Neural progenitor cell (in vitro differentiated cells): ENCODE measurements around the gene NPHP1. TPM values are rescaled to one million over a fixed set of nuclear protein-coding genes. Genes with fewer than 3 reads are reported as not detected.
"Not testable (repeated sequence)": the region's sequence is repeated elsewhere in the genome, so short reads cannot be mapped to it uniquely, and the experiment has no call there.

Source experiments
- DNase-seq: peaks from one replicate; pipeline ENCODE4 v3.0.0-alpha.2; 2016; ENCODE audit warnings: low spot score
- H2AFZ ChIP-seq: fragments of 200-600 bp; sonication (generic); replicated peaks from 2 replicates; pipeline ENCODE4 v1.6.1; 2016; ENCODE audit warnings: antibody characterized with exemption
- H3F3A ChIP-seq: fragments of 200-600 bp; sonication (generic); 2 replicates; pipeline ENCODE4 v1.6.1; 2016; ENCODE audit warnings: antibody characterized with exemption, low read depth
- H3K27ac ChIP-seq: fragments of 200-600 bp; sonication (generic); 2 replicates; pipeline ENCODE4 v1.5.1; 2016; ENCODE audit warnings: mild to moderate bottlenecking
- H3K27me3 ChIP-seq: fragments of 200-600 bp; sonication (generic); 2 replicates; pipeline ENCODE4 v1.6.1; 2016; ENCODE audit warnings: mild to moderate bottlenecking, moderate library complexity
- H3K36me3 ChIP-seq: fragments of 200-600 bp; sonication (generic); 2 replicates; pipeline ENCODE4 v1.5.1; 2016
- H3K4me1 ChIP-seq: fragments of 200-600 bp; sonication (generic); 2 replicates; pipeline ENCODE4 v1.6.1; 2016; ENCODE audit warnings: mixed run types
- H3K4me2 ChIP-seq: fragments of 200-600 bp; sonication (generic); 2 replicates; pipeline ENCODE4 v1.6.1; 2016
- H3K4me3 ChIP-seq: fragments of 200-600 bp; sonication (generic); 2 replicates; pipeline ENCODE4 v1.5.1; 2016
- H3K79me2 ChIP-seq: fragments of 200-600 bp; sonication (generic); 2 replicates; pipeline ENCODE4 v1.6.1; 2016; ENCODE audit warnings: low read depth
- H3K9ac ChIP-seq: fragments of 200-600 bp; sonication (generic); 2 replicates; pipeline ENCODE4 v1.6.1; 2016
- H3K9me3 ChIP-seq: fragments of 200-600 bp; sonication (generic); 2 replicates; pipeline ENCODE4 v1.5.1; 2016; ENCODE audit warnings: low read depth
- H4K20me1 ChIP-seq: fragments of 200-600 bp; sonication (generic); 2 replicates; pipeline ENCODE4 v1.6.1; 2016; ENCODE audit warnings: low read depth
- H3K27ac Mint-ChIP-seq: 3 replicates; pipeline ENCODE4 v1.8.0; 2021; ENCODE audit warnings: mixed read lengths
- H3K27me3 Mint-ChIP-seq: 2 replicates; pipeline ENCODE4 v1.8.0; 2022; ENCODE audit warnings: low read depth, mild to moderate bottlenecking, inconsistent platforms, moderate library complexity, mixed read lengths; ENCODE audit not compliant: insufficient read depth
- H3K36me3 Mint-ChIP-seq: 3 replicates; pipeline ENCODE4 v1.8.0; 2021; ENCODE audit warnings: mixed read lengths
- H3K4me1 Mint-ChIP-seq: 3 replicates; pipeline ENCODE4 v1.8.0; 2021; ENCODE audit warnings: mixed read lengths
- H3K4me3 Mint-ChIP-seq: 3 replicates; pipeline ENCODE4 v1.8.0; 2021; ENCODE audit warnings: mild to moderate bottlenecking, moderate library complexity, mixed read lengths
- H3K9me3 Mint-ChIP-seq: 3 replicates; pipeline ENCODE4 v1.8.0; 2020; ENCODE audit warnings: mixed read lengths
- EZH2 ChIP-seq: fragments of 200-600 bp; sonication (generic); IDR thresholded peaks from 2 replicates; pipeline ENCODE4 v1.6.1; 2017; ENCODE audit warnings: antibody characterized with exemption, mild to moderate bottlenecking, moderate library complexity
- EZH2phosphoT487 ChIP-seq: fragments of 200-600 bp; sonication (generic); IDR thresholded peaks from 2 replicates; pipeline ENCODE4 v1.6.1; 2017; ENCODE audit warnings: antibody characterized with exemption
- total RNA-seq: library from RNA; depleted of rRNA; stranded (reverse); fragments of >200 nt; gene quantifications from 2 replicates; pipeline ENCODE4 v1.2.3, GENCODE V29; 2015; ENCODE audit warnings: low replicate concordance
- TF ChIP-seq, protein P1 (sequence below): fragments of 200-600 bp; sonication (generic); IDR thresholded peaks from 2 replicates; pipeline ENCODE4 v1.5.1; 2017; ENCODE audit warnings: antibody characterized with exemption, mild to moderate bottlenecking

The NPHP1 gene
- total RNA-seq, 1 donor from 2014 or later = 8.1 TPM

DNA sequence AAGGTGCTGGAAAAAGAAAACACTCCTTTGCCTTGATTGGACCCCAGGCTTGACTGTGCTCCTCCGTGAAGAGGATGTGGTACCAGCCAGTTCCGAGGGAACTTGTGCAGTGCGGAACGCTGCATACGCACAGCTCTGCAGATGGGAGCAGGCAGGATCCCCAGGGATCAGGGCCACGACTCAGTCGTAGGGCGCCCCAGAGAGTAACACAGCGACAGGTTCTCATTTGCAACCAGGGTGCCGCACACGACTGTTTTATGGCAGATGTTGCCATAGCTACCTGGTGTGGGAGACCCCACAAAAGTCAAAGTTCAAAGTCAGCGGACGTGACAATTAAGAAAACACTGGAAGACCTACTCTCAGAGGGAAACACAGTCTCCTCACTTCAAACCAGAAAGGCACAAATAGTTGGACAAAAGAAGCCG, 90.0 kb downstream of the NPHP1 start:
- Histone ChIP-seq H3K4me1 (no peaks in the 10 kb centered on the region), H2AFZ (peak overlapping the region; percentile 68), H3K79me2 (no peaks in the 10 kb centered on the region), H3K27me3 (peaks cover 60% of the 10 kb centered on the region), H3K36me3 (no peaks in the 10 kb centered on the region), H4K20me1 (no peaks in the 10 kb centered on the region), H3F3A (no peaks in the 10 kb centered on the region), H3K4me2 (peak overlapping the region; percentile 91), H3K9ac (no peak overlapping the region), H3K9me3 (no peaks in the 10 kb centered on the region), H3K4me3 (peak overlapping the region; percentile 57), H3K27ac (no peak overlapping the region)
- Mint-ChIP-seq H3K27me3 (peaks cover 28% of the 10 kb centered on the region), H3K4me3 (peak overlapping the region; percentile 80), H3K9me3 (peaks cover 10% of the 10 kb centered on the region), H3K4me1 (peaks cover 8% of the 10 kb centered on the region), H3K36me3 (no peaks in the 10 kb centered on the region), H3K27ac (no peak overlapping the region)
- no peak for DNase-seq
- TF ChIP-seq EZH2phosphoT487 = no peak
- TF ChIP-seq EZH2 = no peak
- TF ChIP-seq, protein P1, sequence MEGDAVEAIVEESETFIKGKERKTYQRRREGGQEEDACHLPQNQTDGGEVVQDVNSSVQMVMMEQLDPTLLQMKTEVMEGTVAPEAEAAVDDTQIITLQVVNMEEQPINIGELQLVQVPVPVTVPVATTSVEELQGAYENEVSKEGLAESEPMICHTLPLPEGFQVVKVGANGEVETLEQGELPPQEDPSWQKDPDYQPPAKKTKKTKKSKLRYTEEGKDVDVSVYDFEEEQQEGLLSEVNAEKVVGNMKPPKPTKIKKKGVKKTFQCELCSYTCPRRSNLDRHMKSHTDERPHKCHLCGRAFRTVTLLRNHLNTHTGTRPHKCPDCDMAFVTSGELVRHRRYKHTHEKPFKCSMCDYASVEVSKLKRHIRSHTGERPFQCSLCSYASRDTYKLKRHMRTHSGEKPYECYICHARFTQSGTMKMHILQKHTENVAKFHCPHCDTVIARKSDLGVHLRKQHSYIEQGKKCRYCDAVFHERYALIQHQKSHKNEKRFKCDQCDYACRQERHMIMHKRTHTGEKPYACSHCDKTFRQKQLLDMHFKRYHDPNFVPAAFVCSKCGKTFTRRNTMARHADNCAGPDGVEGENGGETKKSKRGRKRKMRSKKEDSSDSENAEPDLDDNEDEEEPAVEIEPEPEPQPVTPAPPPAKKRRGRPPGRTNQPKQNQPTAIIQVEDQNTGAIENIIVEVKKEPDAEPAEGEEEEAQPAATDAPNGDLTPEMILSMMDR = no peak

DNA sequence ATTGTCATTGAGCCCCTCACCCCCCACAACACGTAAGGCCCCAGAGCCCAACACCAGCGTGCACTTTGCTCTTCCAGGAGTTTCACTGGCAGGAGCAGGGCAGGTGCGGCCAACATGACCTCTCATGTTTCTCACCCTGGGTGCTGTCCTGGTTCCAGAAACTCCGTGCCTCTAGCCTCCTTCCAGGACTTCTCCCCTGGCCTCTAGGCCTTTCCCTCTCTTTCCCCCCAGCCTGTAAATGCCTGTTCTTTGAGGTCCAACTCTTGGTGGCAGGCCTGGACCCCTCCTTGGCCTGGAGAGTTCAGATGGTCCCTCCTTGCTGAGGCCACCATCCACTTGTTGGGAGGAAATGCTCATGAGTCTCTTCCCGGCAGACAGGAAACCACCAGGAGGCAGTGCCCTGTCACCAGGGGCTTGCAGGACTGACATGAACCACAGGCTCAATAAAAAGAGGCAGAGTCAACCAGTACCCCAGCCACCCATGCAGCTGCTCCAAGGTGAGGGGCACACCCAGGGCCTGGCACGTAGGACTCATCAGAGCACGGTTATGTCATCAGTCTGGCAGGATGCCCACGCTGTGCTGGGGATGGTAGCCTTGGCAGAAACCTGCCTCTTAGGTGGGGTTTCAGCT, 90.7 kb downstream of the NPHP1 start:
- no peaks in the 10 kb centered on the region for H3K36me3 Mint-ChIP-seq

DNA sequence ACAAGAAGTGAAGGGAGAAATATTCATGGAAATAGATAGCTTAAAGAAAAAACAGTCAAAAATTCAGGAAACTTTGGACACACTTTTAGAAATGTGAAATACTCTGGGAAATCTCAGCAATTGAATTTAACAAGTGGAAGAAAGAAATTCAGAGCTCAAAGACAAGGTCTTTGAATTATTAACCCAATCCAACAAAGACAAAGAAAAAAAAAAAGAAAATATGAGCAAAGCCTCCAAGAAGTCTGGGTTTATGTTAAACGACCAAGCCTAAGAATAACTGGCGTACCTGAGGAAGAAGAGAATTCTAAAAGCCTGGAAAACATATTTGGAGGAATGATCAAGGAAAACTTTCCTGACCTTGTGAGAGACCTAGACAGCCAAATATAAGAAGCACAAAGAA, 96.5 kb downstream of the NPHP1 start:
- H3K4me2 ChIP-seq, H3K27ac Mint-ChIP-seq, H3F3A ChIP-seq, H3K4me1 ChIP-seq, H2AFZ ChIP-seq, H3K9me3 ChIP-seq, H3K36me3 ChIP-seq, H3K27me3 ChIP-seq, H3K4me1 Mint-ChIP-seq, H3K4me3 ChIP-seq, DNase-seq, H4K20me1 ChIP-seq, H3K27me3 Mint-ChIP-seq, H3K4me3 Mint-ChIP-seq, H3K9me3 Mint-ChIP-seq, H3K27ac ChIP-seq, H3K36me3 Mint-ChIP-seq, H3K79me2 ChIP-seq, H3K9ac ChIP-seq: not testable (repeated sequence)

More for the DNA sequence above, 90.7 kb downstream of the NPHP1 start:
- Histone ChIP-seq H2AFZ (no peak overlapping the region), H3K4me1 (no peaks in the 10 kb centered on the region), H3K27ac (no peak overlapping the region), H3K79me2 (no peaks in the 10 kb centered on the region), H4K20me1 (no peaks in the 10 kb centered on the region), H3K27me3 (peaks cover 57% of the 10 kb centered on the region), H3K36me3 (no peaks in the 10 kb centered on the region), H3K4me2 (no peak overlapping the region), H3K4me3 (no peak overlapping the region), H3K9me3 (no peaks in the 10 kb centered on the region), H3F3A (no peaks in the 10 kb centered on the region), H3K9ac (no peak overlapping the region)
- Mint-ChIP-seq H3K4me1 (peaks cover 8% of the 10 kb centered on the region), H3K9me3 (peaks cover 10% of the 10 kb centered on the region), H3K27me3 (peaks cover 28% of the 10 kb centered on the region), H3K27ac (no peak overlapping the region), H3K4me3 (peak overlapping the region; percentile 3)
- no peak for DNase-seq
- TF ChIP-seq EZH2 (no peak), EZH2phosphoT487 (no peak)
- TF ChIP-seq, protein P1 = no peak
